HepG2 (cell line): ENCODE measurements around the gene METTL5. TPM values are rescaled to one million over a fixed set of nuclear protein-coding genes. Genes with fewer than 3 reads are reported as not detected.

Experiments
- AHR ChIP-seq: IDR thresholded peaks from 2 replicates; pipeline ENCODE4 v1.6.1; 2018; ENCODE audit warnings: missing genetic modification reagents, missing compliant biosample characterization
- GATAD1 ChIP-seq: IDR thresholded peaks from 2 replicates; pipeline ENCODE4 v1.6.1; 2016; ENCODE audit warnings: missing genetic modification reagents, missing compliant biosample characterization
- GFI1 ChIP-seq: sonication (generic); formaldehyde crosslinking; IDR thresholded peaks from 2 replicates; pipeline ENCODE4 v1.5.0; 2020; ENCODE audit warnings: missing genetic modification reagents, mild to moderate bottlenecking, borderline replicate concordance
- RAD21 ChIP-seq: fragments of 450-650 bp; formaldehyde crosslinking; IDR thresholded peaks from 2 replicates; pipeline ENCODE4 v1.5.0; 2020; ENCODE audit warnings: mild to moderate bottlenecking
- SAP130 ChIP-seq: IDR thresholded peaks from 2 replicates; pipeline ENCODE4 v1.6.1; 2016; ENCODE audit warnings: low read depth
- SIN3B ChIP-seq: fragments of 150-350 bp; IDR thresholded peaks from 2 replicates; pipeline ENCODE4 v1.6.1; 2014; ENCODE audit warnings: low read length
- SP5 ChIP-seq: IDR thresholded peaks from 2 replicates; pipeline ENCODE4 v1.6.1; 2016; ENCODE audit warnings: low read depth, borderline replicate concordance
- SPEN ChIP-seq: sonication (generic); formaldehyde crosslinking; IDR thresholded peaks from 2 replicates; pipeline ENCODE4 v1.5.1; 2020; ENCODE audit warnings: low read depth, mild to moderate bottlenecking, missing genetic modification reagents
- TARDBP ChIP-seq: sonication (generic); formaldehyde crosslinking; IDR thresholded peaks from 2 replicates; pipeline ENCODE4 v1.8.0; 2022; ENCODE audit warnings: mild to moderate bottlenecking, missing genetic modification reagents
- TP53 ChIP-seq: sonication (generic); formaldehyde crosslinking; conservative IDR thresholded peaks from 2 replicates; pipeline ENCODE4 v1.4.0; 2020; ENCODE audit warnings: missing genetic modification reagents
- ZBTB21 ChIP-seq: sonication (generic); formaldehyde crosslinking; IDR thresholded peaks from 2 replicates; pipeline ENCODE4 v1.4.0; 2020; ENCODE audit warnings: missing genetic modification reagents
- ZNF333 ChIP-seq: sonication (generic); formaldehyde crosslinking; IDR thresholded peaks from 2 replicates; pipeline ENCODE4 v1.4.0; 2020; ENCODE audit warnings: mild to moderate bottlenecking, missing genetic modification reagents, borderline replicate concordance
- ZNF776 ChIP-seq: sonication (generic); formaldehyde crosslinking; IDR thresholded peaks from 2 replicates; pipeline ENCODE4 v1.4.0; 2020; ENCODE audit warnings: mild to moderate bottlenecking, missing genetic modification reagents
- ZSCAN29 ChIP-seq: sonication (generic); formaldehyde crosslinking; conservative IDR thresholded peaks from 2 replicates; pipeline ENCODE4 v1.4.0; 2020; ENCODE audit warnings: mild to moderate bottlenecking, missing genetic modification reagents
- polyA plus RNA-seq, 8 experiments: library from polyadenylated mRNA; depleted of rRNA in 3 of 8; stranded (reverse) in 7 of 8; unstranded in 1 of 8; fragments of >200 nt; fragmentation: Illumina TruSeq in 4 of 8; extraction: Trizol in 4 of 8; gene quantifications; 2 replicates each; pipeline versions ENCODE4 v1.2.1 to v1.2.3, GENCODE V29; 2011 to 2016; ENCODE audit warnings: low read depth in 4 of 8, missing spikeins in 1 of 8, mixed read lengths in 1 of 8; ENCODE audit not compliant: insufficient read depth in 1 of 8
- total RNA-seq, 5 experiments: library from RNA; depleted of rRNA; stranded (reverse); fragments of >200 nt; fragmentation: Illumina TruSeq; extraction: Trizol; gene quantifications; 2 replicates each; pipeline ENCODE4 v1.2.3, GENCODE V29; 2016; ENCODE audit warnings: low read depth in 1 of 5
- TF ChIP-seq, protein P1 (sequence below): IDR thresholded peaks from 2 replicates; pipeline ENCODE4 v1.6.1; 2016; ENCODE audit warnings: low read depth, missing genetic modification reagents, missing compliant biosample characterization
- TF ChIP-seq, protein P2 (sequence below): sonication (generic); formaldehyde crosslinking; IDR thresholded peaks from 2 replicates; pipeline ENCODE4 v1.4.0; 2020; ENCODE audit warnings: missing genetic modification reagents
- TF ChIP-seq, protein P3 (sequence below): sonication (generic); formaldehyde crosslinking; IDR thresholded peaks from 2 replicates; pipeline ENCODE4 v1.5.0; 2020; ENCODE audit warnings: mild to moderate bottlenecking, missing genetic modification reagents
- TF ChIP-seq, protein P4 (sequence below): sonication (generic); formaldehyde crosslinking; IDR thresholded peaks from 2 replicates; pipeline ENCODE4 v1.4.0; 2020; ENCODE audit warnings: missing genetic modification reagents

METTL5 gene
- total and polyA plus RNA-seq, 2 of the 13 experiments (the other 11 are each of a cell fraction or from before 2014, with no cell fraction given) = 50.7 to 95.1 TPM

DNA sequence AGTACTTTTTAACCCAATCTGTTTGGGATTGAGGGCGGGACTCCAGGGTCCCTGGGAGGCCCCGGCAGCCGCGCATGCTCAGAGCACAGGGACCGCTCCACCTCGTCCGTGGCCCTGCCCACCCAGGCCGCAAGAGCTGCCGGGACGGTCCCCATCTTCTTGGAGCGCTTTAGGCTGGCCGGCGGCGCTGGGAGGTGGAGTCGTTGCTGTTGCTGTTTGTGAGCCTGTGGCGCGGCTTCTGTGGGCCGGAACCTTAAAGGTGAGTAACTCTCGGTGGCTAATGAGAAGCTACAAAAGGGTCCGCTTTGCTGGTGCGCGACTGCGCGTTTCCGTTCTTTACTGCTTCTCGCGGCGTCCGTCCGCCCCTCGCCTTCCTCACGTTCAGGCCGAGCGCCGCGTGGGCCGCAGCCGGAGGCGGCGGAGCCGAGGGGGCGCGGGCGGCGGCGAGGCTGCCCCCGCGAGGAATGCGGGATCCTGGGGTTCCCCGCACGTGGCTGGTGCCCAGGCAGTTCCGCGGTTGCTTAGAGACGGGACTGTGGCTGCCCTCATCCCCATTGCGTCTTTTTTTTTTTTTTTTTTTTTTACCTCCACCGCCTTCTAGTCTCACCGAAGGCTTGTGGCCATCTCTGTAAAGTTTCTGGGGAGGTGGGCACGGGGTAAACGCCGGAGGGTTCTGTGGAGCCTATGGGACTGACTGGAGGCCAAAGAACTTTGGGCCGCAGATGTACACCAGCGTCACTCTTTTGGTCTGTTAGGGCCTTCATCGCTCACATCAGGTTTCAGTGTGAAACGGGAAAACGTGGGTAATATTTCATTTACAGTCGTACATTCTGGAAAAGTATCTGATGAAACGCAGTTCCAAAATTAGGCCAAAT is 25.8 kb downstream of the METTL5 start, which contains the start of gene SSB (continued):
- TF ChIP-seq, protein P1, sequence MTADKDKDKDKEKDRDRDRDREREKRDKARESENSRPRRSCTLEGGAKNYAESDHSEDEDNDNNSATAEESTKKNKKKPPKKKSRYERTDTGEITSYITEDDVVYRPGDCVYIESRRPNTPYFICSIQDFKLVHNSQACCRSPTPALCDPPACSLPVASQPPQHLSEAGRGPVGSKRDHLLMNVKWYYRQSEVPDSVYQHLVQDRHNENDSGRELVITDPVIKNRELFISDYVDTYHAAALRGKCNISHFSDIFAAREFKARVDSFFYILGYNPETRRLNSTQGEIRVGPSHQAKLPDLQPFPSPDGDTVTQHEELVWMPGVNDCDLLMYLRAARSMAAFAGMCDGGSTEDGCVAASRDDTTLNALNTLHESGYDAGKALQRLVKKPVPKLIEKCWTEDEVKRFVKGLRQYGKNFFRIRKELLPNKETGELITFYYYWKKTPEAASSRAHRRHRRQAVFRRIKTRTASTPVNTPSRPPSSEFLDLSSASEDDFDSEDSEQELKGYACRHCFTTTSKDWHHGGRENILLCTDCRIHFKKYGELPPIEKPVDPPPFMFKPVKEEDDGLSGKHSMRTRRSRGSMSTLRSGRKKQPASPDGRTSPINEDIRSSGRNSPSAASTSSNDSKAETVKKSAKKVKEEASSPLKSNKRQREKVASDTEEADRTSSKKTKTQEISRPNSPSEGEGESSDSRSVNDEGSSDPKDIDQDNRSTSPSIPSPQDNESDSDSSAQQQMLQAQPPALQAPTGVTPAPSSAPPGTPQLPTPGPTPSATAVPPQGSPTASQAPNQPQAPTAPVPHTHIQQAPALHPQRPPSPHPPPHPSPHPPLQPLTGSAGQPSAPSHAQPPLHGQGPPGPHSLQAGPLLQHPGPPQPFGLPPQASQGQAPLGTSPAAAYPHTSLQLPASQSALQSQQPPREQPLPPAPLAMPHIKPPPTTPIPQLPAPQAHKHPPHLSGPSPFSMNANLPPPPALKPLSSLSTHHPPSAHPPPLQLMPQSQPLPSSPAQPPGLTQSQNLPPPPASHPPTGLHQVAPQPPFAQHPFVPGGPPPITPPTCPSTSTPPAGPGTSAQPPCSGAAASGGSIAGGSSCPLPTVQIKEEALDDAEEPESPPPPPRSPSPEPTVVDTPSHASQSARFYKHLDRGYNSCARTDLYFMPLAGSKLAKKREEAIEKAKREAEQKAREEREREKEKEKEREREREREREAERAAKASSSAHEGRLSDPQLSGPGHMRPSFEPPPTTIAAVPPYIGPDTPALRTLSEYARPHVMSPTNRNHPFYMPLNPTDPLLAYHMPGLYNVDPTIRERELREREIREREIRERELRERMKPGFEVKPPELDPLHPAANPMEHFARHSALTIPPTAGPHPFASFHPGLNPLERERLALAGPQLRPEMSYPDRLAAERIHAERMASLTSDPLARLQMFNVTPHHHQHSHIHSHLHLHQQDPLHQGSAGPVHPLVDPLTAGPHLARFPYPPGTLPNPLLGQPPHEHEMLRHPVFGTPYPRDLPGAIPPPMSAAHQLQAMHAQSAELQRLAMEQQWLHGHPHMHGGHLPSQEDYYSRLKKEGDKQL (CRISPR knock-in tag) = no peak; the same call in 1 of the 2 replicates
- peak; percentile 84 for TF ChIP-seq ZNF333 (CRISPR knock-in tag)
- TF ChIP-seq, protein P2, sequence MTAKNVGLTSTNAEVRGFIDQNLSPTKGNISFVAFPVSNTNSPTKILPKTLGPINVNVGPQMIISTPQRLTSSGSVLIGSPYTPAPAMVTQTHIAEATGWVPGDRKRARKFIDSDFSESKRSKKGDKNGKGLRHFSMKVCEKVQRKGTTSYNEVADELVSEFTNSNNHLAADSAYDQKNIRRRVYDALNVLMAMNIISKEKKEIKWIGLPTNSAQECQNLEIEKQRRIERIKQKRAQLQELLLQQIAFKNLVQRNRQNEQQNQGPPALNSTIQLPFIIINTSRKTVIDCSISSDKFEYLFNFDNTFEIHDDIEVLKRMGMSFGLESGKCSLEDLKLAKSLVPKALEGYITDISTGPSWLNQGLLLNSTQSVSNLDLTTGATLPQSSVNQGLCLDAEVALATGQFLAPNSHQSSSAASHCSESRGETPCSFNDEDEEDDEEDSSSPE (CRISPR knock-in tag) = peak; percentile 63; the same call in 1 of the 2 replicates
- 0 out of 2 replicates have a peak, but pooled peaks have one; percentile 39 for TF ChIP-seq RAD21
- peak; percentile 70 for TF ChIP-seq SPEN (CRISPR knock-in tag)
- TF ChIP-seq GFI1 (CRISPR knock-in tag) = 0 out of 2 replicates have a peak, but pooled peaks have one; percentile 9
- TF ChIP-seq TARDBP (CRISPR knock-in tag) = peak; percentile 69; the same call in 1 of the 2 replicates
- peak; percentile 88 for TF ChIP-seq SAP130 (CRISPR knock-in tag)
- TF ChIP-seq AHR (CRISPR knock-in tag) = peak; percentile 81; the same call in 1 of the 2 replicates
- no peak for TF ChIP-seq SIN3B
- 0 out of 2 replicates have a peak, but pooled peaks have one; percentile 49 for TF ChIP-seq TP53 (CRISPR knock-in tag)
- no peak; the same call in 1 of the 2 replicates for TF ChIP-seq ZBTB21 (CRISPR knock-in tag)
- TF ChIP-seq, protein P3, sequence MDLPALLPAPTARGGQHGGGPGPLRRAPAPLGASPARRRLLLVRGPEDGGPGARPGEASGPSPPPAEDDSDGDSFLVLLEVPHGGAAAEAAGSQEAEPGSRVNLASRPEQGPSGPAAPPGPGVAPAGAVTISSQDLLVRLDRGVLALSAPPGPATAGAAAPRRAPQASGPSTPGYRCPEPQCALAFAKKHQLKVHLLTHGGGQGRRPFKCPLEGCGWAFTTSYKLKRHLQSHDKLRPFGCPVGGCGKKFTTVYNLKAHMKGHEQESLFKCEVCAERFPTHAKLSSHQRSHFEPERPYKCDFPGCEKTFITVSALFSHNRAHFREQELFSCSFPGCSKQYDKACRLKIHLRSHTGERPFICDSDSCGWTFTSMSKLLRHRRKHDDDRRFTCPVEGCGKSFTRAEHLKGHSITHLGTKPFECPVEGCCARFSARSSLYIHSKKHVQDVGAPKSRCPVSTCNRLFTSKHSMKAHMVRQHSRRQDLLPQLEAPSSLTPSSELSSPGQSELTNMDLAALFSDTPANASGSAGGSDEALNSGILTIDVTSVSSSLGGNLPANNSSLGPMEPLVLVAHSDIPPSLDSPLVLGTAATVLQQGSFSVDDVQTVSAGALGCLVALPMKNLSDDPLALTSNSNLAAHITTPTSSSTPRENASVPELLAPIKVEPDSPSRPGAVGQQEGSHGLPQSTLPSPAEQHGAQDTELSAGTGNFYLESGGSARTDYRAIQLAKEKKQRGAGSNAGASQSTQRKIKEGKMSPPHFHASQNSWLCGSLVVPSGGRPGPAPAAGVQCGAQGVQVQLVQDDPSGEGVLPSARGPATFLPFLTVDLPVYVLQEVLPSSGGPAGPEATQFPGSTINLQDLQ (CRISPR knock-in tag) = no peak
- TF ChIP-seq, protein P4, sequence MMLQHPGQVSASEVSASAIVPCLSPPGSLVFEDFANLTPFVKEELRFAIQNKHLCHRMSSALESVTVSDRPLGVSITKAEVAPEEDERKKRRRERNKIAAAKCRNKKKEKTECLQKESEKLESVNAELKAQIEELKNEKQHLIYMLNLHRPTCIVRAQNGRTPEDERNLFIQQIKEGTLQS (CRISPR knock-in tag) = peak; percentile 22; the same call in 1 of the 2 replicates
- TF ChIP-seq GATAD1 (CRISPR knock-in tag) = peak; percentile 80
- peak; percentile 80; the same call in 1 of the 2 replicates for TF ChIP-seq ZNF776 (CRISPR knock-in tag)
- TF ChIP-seq SP5 (CRISPR knock-in tag) = peak; percentile 67; the same call in 1 of the 2 replicates
- peak; percentile 72 for TF ChIP-seq ZSCAN29 (CRISPR knock-in tag)
